ENCODE measurements around the gene ATG4C. TPM values are rescaled to one million over a fixed set of nuclear protein-coding genes. Genes with fewer than 3 reads are reported as not detected.

Gene ATG4C
- total and polyA plus RNA-seq, 2 experiments from 2014 or later = 6.2 to 11.7 TPM

DNA sequence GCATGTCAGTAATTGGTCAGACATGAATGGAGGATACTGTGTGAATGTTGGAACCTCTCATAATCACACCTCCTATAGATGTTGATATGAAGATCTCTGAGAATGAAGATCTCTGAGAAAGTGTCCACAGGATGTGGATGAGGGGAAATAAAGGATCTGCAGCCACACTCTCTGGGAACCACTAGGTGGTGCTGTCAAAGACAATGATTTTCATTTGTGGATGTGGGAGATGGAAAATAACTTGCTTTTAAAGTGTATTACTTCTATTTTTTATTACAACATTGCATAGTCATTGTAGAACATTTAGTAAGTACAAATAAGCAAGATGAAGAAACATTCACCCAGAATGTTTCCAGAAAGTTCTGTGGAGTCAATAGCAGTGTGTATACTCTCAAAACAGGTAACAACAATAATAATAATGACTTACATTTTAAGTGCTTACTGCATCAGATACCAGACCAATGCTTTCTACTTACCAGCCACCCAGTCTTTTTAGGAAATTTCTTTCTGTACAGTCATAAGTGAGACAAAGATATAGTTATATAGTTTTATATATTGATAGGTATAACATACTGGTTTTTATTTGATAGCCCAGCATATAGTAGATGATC, 128.2 kb downstream of the ATG4C start:
- Histone ChIP-seq H3K27me3 (replicated peaks; ENCODE audit: insufficient read depth) (peaks cover 12% of the 10 kb centered on the region; the same call in 1 of the 2 replicates), H3K36me3 (ENCODE audit: low read depth) (no peaks in the 10 kb centered on the region), H4K20me1 (ENCODE audit: insufficient read depth) (no peaks in the 10 kb centered on the region), H3K9ac (no peak overlapping the region), H3K4me1 (ENCODE audit: insufficient read depth) (no peaks in the 10 kb centered on the region), H2AFZ (no peak overlapping the region), H3K9me3 (ENCODE audit: low read depth) (no peaks in the 10 kb centered on the region), H3K27ac (no peak overlapping the region), H3K9me2 (ENCODE audit: insufficient read depth) (no peaks in the 10 kb centered on the region), H3K79me2 (ENCODE audit: insufficient read depth) (no peaks in the 10 kb centered on the region), H3K4me2 (ENCODE audit: unreplicated experiment) (no peak overlapping the region), H3K4me3 (no peak overlapping the region), H3F3A (ENCODE audit: insufficient read depth) (no peaks in the 10 kb centered on the region)
- peak; percentile 56 for DNase-seq
- TF ChIP-seq EZH2phosphoT487 (IDR thresholded peaks at IDR 0.05; ENCODE audit: insufficient read depth, low read depth) (no peak), EZH2 (IDR thresholded peaks at IDR 0.05; ENCODE audit: insufficient read depth, poor library complexity, severe bottlenecking) (no peak)
- in situ Hi-C loops (cut with MboI) = no loop called here

Other genes with a start within 250 kb of the ATG4C start
- gene ANGPTL3, start 186.6 kb upstream of the ATG4C start, total RNA-seq (2014; rRNA removed; shearing (Covaris generic)) = not detected in 2 replicates
- not detected in 2 replicates for gene ANGPTL3, start 186.6 kb upstream of the ATG4C start, polyA plus RNA-seq (2016; fragmentation: Nextera tagmentation; extraction: Ambion mirVana)
- 70.9 and 83.8 TPM in 2 replicates for gene DOCK7, start 95.7 kb upstream of the ATG4C start, total RNA-seq (2014; rRNA removed; shearing (Covaris generic))
- gene DOCK7, start 95.7 kb upstream of the ATG4C start, polyA plus RNA-seq (2016; fragmentation: Nextera tagmentation; extraction: Ambion mirVana) = 41.5 and 42.1 TPM in 2 replicates

Measured in GM23248 (cell line).